ENCODE data around the gene NFAT5.
"Not testable (repeated sequence)": the region's sequence is repeated elsewhere in the genome, so short reads cannot be mapped to it uniquely, and the experiment has no call there.

The NFAT5 gene, protein sequence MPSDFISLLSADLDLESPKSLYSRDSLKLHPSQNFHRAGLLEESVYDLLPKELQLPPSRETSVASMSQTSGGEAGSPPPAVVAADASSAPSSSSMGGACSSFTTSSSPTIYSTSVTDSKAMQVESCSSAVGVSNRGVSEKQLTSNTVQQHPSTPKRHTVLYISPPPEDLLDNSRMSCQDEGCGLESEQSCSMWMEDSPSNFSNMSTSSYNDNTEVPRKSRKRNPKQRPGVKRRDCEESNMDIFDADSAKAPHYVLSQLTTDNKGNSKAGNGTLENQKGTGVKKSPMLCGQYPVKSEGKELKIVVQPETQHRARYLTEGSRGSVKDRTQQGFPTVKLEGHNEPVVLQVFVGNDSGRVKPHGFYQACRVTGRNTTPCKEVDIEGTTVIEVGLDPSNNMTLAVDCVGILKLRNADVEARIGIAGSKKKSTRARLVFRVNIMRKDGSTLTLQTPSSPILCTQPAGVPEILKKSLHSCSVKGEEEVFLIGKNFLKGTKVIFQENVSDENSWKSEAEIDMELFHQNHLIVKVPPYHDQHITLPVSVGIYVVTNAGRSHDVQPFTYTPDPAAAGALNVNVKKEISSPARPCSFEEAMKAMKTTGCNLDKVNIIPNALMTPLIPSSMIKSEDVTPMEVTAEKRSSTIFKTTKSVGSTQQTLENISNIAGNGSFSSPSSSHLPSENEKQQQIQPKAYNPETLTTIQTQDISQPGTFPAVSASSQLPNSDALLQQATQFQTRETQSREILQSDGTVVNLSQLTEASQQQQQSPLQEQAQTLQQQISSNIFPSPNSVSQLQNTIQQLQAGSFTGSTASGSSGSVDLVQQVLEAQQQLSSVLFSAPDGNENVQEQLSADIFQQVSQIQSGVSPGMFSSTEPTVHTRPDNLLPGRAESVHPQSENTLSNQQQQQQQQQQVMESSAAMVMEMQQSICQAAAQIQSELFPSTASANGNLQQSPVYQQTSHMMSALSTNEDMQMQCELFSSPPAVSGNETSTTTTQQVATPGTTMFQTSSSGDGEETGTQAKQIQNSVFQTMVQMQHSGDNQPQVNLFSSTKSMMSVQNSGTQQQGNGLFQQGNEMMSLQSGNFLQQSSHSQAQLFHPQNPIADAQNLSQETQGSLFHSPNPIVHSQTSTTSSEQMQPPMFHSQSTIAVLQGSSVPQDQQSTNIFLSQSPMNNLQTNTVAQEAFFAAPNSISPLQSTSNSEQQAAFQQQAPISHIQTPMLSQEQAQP (N-terminal part only)

DNA sequence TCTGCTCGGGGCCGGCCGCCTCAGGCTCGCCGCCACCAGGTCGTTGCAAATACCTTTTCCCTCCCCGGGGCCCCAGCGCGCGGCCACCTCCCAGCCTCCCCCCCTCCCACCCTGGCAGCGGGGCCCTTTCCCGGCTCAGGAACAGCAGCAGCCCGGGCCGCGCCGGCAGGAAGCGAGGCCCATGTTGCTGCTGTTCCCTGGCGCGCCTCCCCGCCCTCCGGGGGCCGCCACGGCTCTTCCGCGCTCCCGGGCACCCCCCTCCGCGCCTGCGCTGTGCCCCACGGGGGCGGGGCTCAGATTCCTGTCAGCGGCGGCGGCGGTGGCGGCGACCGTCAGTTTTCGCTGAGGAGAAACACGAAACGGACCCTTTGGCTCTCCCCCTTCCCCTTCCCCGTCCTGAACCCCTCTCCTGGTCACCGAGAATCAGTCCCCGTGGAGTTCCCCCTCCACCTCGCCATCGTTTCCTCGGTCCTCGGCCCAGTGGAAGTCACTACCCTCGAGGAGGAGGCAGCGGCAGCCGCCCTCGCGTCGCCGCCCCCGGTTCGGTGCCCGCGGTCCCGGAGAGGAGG, at the start of gene NFAT5:
Gene NFAT5 (plus strand): TSS at position 296 of the 569 bp plus-strand sequence. CDS start 336 bp downstream, outside the sequence.
- peak; percentile 68 to 84 for DNase-seq (ENCODE audit: extremely low read depth in 1 of 2, low read depth in 1 of 2)

DNA sequence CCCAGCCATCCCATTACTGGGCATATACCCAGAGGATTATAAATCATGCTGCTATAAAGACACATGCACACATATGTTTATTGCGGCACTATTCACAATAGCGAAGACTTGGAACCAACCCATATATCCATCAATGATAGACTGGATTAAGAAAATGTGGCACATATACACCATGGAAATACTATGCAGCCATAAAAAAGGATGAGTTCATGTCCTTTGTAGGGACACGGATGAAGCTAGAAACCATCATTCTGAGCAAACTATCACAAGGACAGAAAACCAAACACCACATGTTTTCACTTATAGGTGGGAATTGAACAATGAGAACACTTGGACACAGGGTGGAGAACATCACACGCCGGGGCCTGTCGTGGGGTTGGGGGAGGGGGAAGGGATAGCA, 47.9 kb upstream of the NFAT5 start:
- DNase-seq (ENCODE audit: extremely low read depth in 1 of 2, low read depth in 1 of 2) = not testable (repeated sequence)

DNA sequence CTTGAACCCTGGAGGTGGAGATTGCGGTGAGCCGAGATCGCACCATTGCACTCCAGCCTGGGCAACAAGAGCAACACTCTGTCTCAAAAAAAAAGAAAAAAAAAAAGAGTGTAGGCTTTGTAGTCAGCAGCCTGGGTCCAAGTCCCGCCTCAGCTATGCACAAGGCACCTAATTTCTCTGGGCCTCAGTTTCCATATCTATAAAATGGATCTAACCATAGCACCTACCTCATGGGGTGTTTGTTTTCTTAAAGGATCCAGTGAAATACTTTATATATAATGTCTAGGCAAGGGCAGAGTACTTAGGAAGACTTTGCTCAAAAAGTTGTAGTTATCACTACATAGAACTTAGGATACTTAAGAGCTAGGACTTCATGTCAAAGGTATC, 45.4 kb upstream of the NFAT5 start:
- no peak for DNase-seq (ENCODE audit: extremely low read depth in 1 of 2, low read depth in 1 of 2)

DNA sequence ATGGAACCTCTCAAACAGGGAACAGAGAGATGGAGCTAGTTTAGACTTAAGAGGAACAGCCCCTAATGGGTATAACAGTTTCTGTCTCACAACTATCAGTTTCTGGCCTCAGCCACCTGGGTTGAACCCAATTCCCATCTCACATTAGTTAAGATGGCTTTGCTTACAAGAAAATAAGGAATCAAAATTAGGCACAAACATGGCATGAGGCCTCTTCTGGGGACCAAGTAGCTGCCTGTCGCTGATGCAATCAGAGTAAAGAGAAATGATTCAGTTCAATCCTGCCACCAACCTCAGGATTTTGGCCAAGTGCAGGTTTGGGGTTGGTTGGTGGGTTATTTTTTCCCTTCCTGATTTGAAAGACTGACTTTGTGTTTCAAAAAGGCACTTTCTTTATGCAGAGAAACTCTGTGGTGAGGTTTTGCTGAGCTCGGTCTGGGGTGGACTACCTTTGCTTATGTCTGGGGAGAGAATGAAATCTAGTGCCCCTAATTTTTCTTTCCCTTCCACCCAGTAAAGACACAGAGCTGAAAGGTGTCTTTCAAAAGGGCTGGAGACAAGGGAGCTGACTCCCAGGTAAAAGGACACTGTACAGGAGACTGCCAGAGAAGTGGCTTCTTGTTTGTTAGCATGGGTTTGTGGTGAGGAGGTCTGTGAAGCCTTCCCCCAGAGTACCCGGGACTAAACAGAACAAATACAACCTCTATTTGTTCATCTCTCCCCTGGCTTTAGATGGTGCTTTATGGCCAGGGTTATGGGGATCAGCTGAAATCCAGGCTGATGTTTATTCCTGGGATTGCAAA, 44.8 kb upstream of the NFAT5 start:
- peak; percentile 37 to 60 for DNase-seq (ENCODE audit: extremely low read depth in 1 of 2, low read depth in 1 of 2)

DNA sequence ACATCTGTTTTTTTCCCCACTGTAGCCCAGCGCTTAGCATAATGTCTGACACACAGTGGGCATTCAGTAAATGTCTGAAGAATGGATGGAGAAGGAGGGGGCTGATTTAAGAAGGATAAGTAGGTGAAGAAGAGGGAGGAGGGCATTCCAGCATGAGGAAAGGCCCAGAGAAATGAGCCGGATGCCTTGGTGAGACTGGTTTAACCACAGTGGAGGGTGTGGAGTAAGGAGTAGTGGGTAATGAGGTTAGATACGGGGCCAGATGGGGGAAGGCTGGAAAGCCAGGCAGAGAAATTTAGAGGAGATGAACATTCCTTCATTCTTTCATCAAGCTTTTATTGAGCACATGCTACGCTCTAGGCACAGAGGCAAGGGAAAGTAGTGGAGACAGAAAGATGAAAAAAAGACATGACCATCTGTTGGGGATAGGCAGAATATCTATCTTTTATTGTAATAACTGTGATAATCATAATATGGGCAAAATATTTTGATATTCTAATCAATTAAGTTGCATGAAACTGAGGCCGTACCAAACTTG, 43.7 kb upstream of the NFAT5 start:
- DNase-seq (ENCODE audit: extremely low read depth in 1 of 2, low read depth in 1 of 2) = no peak

DNA sequence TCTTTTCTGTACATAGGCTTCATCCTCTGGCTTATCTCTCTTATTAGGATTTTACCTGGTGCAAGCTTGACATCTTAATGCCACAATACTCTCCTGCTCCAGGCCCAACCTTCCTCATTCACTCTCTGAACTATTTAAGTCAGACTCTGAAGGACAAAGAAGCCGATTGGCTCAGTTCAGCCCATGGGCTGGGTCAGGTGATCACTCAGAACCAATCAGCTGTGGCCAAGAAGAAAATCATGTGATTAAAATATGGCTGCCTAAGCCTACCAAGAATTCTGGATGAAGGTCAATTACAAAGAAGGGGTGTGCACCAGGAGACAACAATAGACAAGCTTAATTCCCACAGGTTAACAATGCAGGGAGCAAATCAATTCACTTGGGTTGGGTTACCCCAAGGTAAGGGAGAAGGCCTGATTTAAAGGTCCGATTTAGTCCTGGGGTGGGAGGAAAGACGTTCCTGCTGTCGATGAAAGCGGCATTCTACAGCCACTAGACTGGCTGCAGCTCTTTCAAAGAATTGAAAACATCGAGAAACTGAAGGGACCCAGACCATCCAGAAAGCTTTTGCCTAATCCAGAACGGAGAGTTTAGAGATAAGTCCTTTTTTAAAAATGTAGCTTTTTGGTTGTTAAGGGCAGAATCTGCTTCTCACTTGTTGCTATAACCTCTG, 42.9 kb upstream of the NFAT5 start:
- no peak for DNase-seq (ENCODE audit: extremely low read depth in 1 of 2, low read depth in 1 of 2)

DNA sequence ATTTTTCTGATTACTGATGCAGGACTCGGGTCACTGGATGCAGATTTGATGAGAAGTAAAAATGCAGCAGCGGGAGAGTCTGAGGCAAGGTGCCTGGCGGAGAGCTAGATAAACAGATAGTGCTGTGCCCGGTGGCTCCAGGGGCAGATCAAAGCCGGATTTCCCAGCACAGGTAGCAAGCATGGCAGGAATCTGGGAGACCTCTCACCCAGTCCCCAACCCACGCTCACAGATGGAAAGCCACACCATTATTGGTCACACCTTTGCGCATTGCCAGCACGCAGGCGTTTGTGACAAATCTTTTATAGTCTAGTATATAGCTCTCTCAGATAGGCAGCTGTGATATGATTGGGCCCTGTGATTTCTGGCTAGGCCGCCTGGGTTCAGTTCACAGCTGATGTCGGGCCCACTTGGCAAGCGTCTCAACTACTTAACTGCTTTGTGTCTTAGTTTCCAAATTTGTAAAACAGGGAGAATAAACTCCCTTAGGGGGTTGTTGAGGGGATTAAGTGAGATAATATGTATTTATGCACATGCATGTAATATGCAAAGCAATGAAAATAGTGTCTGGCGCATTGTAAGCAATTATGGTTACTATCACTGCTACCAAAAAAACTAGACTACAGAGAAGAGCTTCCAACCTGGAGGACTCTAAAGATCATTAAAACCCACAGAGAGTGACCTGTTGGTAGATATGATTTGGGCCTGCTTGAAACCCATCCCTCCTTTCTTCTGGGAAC, 42.0 kb upstream of the NFAT5 start:
- no peak for DNase-seq (ENCODE audit: extremely low read depth in 1 of 2, low read depth in 1 of 2)

DNA sequence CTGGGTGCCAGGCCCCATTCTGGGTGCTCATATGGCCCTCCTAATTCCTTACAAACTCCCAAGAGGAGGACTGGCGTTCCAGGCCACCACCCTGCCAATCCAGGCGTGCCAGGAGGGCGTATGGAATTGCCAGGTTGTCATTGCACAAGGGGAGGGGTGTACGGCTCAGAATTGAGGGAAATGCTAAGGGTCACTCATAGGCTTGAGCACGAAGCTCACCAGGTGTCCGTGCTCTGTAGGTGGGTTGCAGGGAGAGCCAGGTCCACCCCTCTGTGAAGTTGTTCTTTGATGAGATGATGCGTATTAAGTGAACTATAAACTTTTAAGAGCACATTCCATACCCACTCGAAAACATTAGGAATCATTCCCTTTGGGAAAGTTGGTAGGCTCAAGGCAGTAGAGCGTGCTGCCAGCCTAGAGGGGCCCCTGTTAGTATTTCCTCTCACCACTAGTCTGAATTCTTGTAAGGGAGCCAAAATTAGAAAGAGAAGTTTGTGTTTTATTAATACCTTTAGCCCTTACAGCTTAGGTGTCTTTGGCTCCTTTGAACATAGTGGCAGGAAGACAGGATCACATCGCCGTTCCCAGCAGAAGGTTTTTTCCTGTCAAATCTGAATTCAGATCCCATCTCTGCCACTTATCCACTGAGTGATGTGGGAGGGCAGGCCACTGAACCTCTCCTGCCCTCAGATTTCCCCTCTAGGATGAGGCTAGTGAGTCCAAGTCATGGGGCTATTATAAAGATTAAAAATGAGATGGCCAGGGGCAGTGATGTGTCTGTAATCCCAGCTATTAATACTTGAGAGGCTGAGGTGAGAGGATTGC, 38.7 kb upstream of the NFAT5 start:
- DNase-seq (ENCODE audit: extremely low read depth in 1 of 2, low read depth in 1 of 2) = no peak

DNA sequence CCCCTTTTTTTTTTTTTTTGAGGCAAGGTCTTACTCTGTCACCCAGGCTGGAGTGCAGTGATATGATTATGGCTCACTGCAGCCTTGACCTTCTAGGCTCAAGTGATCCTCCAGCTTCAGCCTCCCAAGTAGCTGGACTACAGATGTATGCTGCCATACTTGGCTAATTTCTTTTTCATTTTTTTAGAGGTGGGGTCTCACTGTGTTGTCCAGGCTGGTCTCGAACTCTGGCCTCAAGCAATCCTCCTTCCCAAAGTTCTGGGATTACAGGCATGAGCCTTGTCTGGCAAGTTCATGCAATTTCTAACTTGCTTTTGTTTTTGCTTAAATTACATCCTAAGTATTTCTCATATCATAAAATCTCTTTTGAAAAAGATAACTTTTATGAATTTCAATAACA, 33.8 kb upstream of the NFAT5 start:
- DNase-seq (ENCODE audit: extremely low read depth in 1 of 2, low read depth in 1 of 2) = no peak

DNA sequence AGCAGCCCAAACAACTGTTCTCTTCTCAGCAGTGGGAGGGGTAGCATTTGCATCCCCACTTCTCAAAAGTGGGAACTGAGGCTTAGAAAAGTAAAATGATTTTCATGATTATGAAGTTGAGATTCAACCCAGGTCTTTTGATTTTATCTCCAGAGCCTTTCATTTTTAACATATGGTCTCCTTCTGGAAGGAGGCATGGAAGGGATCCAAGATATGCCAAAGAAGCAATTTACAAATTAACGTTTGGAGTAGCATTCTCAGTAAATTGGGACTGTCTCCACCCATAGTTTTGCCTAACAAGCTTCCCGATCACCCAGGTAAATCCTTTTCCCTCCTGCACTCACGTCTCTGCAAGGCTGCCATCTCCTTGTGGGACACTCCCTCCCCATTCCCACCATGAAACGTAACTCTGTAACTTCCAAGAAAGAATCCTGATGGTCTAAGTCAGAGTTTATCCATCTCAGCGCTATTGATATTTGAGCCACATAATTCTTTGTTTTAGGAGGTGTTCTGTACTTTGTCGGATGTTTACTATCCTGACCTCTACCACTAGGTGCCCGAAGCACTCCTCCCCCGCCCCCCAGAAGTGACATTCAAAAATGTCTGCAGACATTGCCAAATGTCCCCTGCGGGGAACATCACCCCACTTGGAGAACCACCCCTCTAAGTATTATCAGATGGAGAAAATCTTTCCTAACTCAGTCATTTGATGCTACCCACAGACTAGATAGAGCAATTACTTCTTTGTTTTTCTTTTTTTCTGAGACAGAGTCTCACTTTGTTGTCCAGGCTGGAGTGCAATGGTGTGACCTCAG, 32.9 kb upstream of the NFAT5 start:
- DNase-seq (ENCODE audit: extremely low read depth in 1 of 2, low read depth in 1 of 2) = no peak

DNA sequence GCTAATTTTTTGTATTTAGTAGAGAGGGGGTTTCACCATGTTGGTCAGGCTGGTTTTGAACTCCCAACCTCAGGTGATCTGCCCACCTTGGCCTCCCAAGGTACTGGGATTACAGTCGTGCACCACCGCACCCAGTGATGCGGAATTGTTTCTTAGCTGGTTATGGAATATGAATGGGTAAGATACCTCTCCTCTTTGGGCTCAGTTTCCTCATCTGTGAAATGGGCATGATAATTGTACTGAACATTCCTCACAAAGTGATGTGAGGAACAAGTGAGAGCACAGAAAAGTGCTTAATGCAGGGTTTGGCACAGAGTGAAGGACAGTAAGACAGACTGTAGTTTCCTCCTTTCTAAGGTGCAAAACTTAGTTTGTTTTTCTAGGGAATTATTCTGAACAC, 31.0 kb upstream of the NFAT5 start:
- no peak for DNase-seq (ENCODE audit: extremely low read depth in 1 of 2, low read depth in 1 of 2)

DNA sequence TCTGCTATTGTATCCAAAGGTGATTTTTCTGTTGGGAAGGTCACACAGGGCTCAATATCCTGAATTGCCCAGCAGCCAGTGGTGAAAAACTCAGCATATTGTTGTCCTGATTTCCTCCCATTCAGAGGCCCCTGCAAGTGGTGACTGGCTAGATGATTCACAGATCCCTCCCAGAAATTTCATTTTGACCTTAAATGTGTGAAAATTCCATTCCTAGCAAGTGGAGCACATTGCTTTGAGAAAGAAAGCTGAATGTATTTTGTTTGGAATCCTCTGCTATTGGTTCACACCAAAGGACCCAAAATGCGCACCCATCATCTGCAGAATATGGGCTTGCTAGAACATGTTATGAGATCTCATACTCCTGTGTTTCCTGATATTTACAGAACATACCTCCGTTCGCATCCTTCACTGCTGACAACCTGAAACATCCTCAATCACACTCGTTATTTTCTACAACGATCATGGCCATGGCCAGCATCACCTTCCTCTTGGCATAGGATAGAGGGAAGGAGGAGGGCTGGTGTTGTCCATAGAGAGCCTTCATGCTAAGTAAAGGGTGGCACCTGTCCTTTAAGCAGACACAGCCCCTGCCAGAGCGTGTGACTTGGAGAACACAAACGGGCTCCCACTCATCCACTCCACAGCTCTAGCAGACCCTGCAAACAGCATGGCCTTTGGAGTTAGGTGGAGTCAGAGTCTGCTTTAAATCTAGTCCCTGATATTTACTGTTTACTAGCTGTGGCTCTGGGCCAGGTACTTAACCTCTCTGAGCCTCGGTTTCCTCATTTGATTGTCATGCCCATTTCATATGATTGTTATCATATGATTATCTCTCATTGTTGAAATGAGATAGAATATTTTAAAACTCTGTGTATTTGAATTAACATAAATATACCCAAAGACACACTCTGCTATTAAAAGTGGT, 30.4 kb upstream of the NFAT5 start:
- DNase-seq (ENCODE audit: extremely low read depth in 1 of 2, low read depth in 1 of 2) = no peak

DNA sequence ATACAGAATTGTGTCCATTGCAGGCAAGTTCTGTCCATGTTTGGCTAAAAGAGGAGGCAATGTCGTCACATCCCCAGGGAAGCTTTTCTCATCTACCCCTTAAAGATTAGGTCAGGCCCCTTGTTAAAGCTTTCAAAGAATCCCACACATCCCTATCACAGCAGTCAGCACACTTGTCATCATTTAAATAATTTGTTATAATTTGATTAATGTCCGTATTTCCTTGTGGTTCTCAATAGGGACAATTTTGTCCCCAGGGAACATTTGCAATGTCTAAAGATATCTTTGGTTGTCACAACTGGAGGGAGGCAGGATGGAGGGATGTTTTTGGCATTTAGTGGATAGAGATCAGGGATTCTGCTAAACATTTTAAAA, 28.1 kb upstream of the NFAT5 start:
- no peak for DNase-seq (ENCODE audit: extremely low read depth in 1 of 2, low read depth in 1 of 2)

DNA sequence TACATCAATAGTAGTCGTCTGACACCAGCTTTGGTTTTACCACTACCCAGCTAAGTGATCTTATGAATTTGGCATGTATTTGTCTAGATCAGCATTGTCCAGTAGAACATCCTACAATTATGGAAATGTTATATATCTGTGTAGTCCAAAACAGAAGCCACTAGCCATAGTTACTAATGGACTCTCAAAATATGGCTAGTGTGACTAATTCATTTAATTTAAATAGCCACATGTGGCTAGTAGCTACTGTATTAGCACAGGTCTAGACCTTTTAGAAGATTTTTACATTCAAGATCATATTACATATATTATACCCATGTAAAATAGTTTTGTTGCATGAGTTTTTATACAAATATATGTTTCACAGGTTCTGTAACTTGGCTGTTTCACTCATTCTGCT, 27.0 kb upstream of the NFAT5 start:
- no peak for DNase-seq (ENCODE audit: extremely low read depth in 1 of 2, low read depth in 1 of 2)

DNA sequence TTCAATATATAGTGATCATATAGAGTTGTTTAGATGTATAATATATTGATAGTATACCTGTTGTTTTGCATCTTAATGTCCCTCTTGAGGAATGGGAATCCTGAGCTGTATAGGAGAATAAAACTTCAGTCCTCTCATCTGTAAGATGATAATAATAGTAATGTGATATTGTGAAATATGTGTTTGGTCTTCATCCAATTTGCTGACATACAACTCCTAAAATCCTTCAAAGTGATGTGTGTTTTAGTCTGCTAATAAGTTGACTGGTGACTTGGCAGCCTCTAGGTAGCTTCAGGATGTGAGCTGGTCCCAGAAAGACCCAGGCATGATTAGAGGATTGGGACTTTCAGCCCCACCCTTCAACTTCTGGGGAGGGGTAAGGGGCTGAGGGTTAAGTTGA, 22.8 kb upstream of the NFAT5 start:
- no peak for DNase-seq (ENCODE audit: extremely low read depth in 1 of 2, low read depth in 1 of 2)

DNA sequence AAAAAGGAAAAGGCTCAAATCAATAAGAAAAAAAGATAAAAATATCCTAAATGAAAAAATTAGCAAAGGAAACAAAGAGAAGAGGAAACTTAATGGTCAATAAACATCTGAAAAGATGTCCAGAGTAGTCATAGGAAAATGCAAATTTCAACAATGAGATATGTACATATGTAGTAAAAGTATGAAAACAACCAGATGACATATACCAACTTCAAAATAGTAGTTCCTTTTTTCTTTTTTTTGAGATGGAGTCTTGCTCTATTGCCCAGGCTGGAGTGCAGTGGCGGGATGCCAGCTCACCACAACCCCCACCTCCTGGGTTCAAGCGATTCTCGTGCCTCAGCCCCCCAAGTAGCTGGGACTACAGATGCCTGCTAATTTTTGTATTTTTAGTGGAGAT, 21.7 kb upstream of the NFAT5 start:
- DNase-seq (ENCODE audit: extremely low read depth in 1 of 2, low read depth in 1 of 2) = no peak

Measured in stimulated activated CD8-positive, alpha-beta memory T cell treated with anti-CD3 and anti-CD28 coated beads, Interleukin-7, amount 100 ng/mL, for 48 hours (primary cell).